ENCODE results near the gene GRAMD1A.

DNA sequence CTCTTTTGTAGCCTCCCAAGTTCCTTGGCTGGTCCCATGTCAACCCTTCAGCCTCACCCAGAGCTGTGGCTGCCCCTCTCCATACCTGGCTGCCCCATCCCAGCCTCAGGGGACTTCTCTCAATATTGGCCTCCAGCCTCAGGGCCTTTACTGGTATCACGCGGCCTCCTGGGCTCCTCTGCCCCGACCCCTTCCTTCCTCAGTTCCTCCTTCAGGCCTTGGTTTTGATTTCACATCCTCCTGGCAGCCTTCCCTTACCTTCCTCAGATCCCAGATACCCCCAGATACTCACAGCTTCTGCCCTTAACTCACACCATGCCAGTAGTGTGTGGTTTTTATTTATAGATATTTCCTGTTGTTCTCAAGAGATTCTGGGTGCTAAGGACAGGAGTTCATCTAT is 17.4 kb downstream of the GRAMD1A start:
- no peak for TF ChIP-seq POLR2AphosphoS5 (IDR thresholded peaks at IDR 0.05)
- TF ChIP-seq, protein P1, sequence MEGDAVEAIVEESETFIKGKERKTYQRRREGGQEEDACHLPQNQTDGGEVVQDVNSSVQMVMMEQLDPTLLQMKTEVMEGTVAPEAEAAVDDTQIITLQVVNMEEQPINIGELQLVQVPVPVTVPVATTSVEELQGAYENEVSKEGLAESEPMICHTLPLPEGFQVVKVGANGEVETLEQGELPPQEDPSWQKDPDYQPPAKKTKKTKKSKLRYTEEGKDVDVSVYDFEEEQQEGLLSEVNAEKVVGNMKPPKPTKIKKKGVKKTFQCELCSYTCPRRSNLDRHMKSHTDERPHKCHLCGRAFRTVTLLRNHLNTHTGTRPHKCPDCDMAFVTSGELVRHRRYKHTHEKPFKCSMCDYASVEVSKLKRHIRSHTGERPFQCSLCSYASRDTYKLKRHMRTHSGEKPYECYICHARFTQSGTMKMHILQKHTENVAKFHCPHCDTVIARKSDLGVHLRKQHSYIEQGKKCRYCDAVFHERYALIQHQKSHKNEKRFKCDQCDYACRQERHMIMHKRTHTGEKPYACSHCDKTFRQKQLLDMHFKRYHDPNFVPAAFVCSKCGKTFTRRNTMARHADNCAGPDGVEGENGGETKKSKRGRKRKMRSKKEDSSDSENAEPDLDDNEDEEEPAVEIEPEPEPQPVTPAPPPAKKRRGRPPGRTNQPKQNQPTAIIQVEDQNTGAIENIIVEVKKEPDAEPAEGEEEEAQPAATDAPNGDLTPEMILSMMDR (IDR thresholded peaks at IDR 0.05) = no peak
- no peak for TF ChIP-seq POLR2A (IDR thresholded peaks at IDR 0.05)
- no peak for TF ChIP-seq EP300 (IDR thresholded peaks at IDR 0.05; ENCODE audit: low read depth)

Measured in transverse colon (tissue), 4 donors.